Coronary artery (tissue), 2 donors: ENCODE results near the gene HPN.
"Not testable (repeated sequence)": the region's sequence is repeated elsewhere in the genome, so short reads cannot be mapped to it uniquely, and the experiment has no call there.

Source experiments
- DNase-seq: peaks from one replicate; pipeline ENCODE4 v3.0.0-alpha.2; 2017; ENCODE audit warnings: low spot score
- H3K27ac ChIP-seq, 2 donors: fragments of 200-600 bp; sonication (generic); one replicate each; pipeline ENCODE4 v1.5.1; 2016 to 2019
- H3K4me3 ChIP-seq: fragments of 200-600 bp; sonication (generic); 2 replicates; pipeline ENCODE4 v1.5.1; 2016; ENCODE audit warnings: mild to moderate bottlenecking, moderate library complexity
- TF ChIP-seq, protein P1 (sequence below): fragments of 200-600 bp; sonication (generic); IDR thresholded peaks from one replicate; pipeline ENCODE4 v1.5.1; 2019; ENCODE audit warnings: antibody characterized with exemption

Gene HPN

GRCh38 chr19:35005256-35005977 is 36.1 kb upstream of the HPN start:
- TF ChIP-seq, protein P1, sequence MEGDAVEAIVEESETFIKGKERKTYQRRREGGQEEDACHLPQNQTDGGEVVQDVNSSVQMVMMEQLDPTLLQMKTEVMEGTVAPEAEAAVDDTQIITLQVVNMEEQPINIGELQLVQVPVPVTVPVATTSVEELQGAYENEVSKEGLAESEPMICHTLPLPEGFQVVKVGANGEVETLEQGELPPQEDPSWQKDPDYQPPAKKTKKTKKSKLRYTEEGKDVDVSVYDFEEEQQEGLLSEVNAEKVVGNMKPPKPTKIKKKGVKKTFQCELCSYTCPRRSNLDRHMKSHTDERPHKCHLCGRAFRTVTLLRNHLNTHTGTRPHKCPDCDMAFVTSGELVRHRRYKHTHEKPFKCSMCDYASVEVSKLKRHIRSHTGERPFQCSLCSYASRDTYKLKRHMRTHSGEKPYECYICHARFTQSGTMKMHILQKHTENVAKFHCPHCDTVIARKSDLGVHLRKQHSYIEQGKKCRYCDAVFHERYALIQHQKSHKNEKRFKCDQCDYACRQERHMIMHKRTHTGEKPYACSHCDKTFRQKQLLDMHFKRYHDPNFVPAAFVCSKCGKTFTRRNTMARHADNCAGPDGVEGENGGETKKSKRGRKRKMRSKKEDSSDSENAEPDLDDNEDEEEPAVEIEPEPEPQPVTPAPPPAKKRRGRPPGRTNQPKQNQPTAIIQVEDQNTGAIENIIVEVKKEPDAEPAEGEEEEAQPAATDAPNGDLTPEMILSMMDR = no peak
- no peak overlapping the region for H3K4me3 ChIP-seq
- H3K27ac ChIP-seq = peak overlapping the region; percentile 4 to 54
- no peak for DNase-seq

DNA sequence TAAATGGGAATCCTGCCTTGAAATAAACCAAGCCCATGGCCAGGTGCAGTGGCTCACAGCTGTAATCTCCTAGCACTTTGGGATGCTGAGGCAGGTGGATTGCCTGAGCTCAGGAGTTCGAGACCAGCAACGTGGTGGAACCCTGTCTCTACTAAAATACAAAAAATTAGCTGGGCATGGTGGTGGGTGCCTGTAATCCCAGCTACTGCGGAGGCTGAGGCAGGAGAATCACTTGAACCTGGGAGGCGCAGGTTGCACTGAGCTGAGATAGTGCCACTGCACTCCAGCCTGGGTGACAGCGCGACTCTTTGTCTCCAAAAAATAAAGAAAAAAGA is 35.5 kb upstream of the HPN start:
- H3K27ac ChIP-seq = peak overlapping the region; percentile 4 to 54
- H3K4me3 ChIP-seq, DNase-seq: not testable (repeated sequence)

DNA sequence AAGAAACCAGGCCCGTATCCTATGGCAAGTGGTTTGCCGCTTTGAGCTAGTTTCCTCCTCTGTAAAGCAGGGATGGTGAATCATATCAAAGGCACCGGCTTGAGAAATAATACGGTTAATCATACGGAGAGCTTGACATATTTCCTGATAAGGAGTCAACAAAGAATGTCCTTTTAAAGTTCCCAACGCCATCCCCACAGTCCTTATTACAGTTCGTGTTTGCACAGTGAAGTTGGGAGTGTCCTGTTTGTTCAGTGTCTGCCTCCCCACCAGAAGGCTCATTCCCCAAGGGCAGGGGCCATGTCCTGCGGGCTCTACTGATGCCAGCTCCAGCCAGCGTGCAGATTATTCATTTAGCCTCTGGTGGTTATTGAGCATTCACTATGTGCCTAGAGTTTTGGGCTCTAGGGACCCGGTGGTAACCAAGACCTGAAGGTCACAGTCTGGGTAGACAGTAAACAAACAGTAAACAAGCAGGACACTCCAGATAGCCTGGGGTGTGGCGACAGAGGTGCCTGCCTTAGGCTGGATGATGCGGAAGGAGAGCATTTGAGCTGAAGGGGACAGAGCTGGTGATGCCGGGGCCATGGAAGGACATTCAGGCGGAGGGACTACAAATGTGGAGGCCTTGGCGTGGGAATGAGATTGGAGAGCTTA is 35.1 kb upstream of the HPN start:
- peak overlapping the region; percentile 4 to 66 for H3K27ac ChIP-seq
- TF ChIP-seq, protein P1 = no peak
- DNase-seq = no peak
- H3K4me3 ChIP-seq = no peak overlapping the region

DNA sequence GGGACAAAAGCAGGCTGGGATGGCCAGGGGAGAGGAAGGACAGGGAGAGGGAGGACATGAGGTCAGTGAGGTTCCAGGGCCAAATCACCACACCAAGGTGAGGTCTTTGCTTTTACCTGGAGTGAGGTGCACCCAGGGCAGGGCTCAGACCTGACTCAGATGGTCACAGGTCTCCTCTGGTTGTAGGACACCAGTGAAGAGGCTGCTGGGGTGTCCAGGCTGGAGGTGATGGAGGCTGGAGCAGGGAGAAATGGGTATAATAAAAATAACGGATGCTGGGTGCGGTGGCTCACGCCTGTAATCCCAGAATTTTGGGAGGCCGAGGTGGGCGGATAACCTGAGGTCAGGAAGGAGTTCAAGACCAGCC is 34.5 kb upstream of the HPN start:
- no peak for DNase-seq
- H3K27ac ChIP-seq = peak overlapping the region in 1 of 2 donors; percentile 66
- TF ChIP-seq, protein P1 = no peak
- no peak overlapping the region for H3K4me3 ChIP-seq

DNA sequence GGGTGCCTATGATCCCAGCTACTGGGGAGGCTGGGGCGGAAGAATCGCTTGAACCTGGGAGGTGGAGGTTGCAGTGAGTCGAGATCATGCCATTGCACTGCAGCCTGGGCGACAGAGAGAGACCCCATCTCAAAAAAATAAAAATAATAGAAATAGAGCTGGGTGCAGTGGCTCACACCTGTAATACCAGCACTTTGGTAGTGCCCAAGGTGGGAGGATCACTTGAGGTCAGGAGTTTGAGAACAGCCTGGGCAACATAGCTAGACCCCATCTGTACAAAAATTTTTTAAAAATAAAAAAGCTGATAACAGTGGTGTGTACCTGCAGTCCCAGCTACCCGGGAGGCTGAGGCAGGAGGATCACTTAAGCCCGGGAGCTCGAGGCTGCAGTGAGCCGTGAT is 34.1 kb upstream of the HPN start:
- not testable (repeated sequence) for H3K4me3 ChIP-seq, DNase-seq, H3K27ac ChIP-seq

DNA sequence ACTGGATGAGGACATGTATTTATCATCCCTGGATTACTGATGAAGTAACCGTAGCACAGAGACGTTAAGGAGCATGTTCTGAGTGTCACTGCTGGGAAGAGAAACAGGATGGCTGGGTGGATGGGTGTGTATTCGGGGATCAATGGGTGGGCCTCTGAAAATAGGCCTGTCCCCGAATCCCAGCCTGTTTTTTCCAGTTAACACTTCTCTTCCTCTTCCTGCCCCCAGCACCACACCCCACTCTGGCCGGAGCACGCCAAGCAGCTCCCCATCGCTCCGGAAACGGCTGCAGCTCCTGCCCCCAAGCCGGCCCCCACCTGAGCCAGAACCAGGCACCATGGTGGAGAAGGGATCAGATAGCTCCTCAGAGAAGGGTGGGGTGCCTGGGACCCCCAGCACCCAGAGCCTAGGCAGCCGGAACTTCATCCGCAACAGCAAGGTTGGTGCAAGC is 32.6 kb upstream of the HPN start:
- Histone ChIP-seq H3K27ac (peak overlapping the region in 1 of 2 donors; percentile 62), H3K4me3 (no peak overlapping the region)
- DNase-seq = no peak
- TF ChIP-seq, protein P1 = no peak

GRCh38 chr19:35009424-35010415 is 31.8 kb upstream of the HPN start:
- Histone ChIP-seq H3K27ac (peak overlapping the region in 1 of 2 donors; percentile 62), H3K4me3 (no peak overlapping the region)
- TF ChIP-seq, protein P1 = no peak
- DNase-seq = no peak
